GM19193 (cell line): ENCODE results near the gene CAV1.

Experiments
- POLR2A ChIP-seq: IDR thresholded peaks from 4 replicates; pipeline ENCODE4 v1.6.1; 2011; ENCODE audit not compliant: insufficient read depth, insufficient read length; ENCODE audit errors: extremely low read depth

CAV1 gene

DNA sequence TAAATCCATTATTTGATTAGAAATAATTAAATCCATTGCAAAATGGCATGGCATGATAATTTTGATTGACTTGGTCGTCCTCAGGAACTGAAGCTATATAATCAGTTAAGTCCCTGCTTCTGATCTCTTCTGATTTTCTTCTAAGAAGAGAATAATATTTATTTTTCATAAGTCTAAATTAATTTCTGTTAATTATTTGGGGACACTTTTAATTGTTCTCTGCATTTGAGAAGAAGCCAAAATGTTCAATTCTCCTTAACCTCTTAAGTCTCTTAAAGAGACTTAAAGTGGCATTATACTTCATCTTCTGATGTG is 67.2 kb downstream of the CAV1 start:
- TF ChIP-seq POLR2A: no peak

DNA sequence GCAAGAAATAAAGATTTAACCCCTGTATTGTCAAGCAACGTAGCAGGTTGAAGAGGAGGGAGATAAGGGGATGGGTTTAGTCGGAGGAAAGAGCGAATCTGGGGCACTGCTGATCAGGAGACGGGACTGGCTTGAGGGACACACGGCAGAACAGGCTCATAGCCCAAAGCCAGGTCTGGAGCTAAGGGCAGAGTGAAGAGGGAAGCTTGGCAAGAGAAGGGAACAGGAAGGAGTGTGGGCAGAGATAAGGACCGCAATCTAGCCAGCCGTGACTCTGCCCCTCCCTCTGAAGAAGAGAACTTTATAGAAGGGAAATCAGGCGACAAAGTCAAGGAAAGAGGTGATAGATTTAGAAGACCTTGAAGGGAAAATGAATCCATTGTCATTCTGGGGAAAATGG is 67.6 kb downstream of the CAV1 start:
- no peak for TF ChIP-seq POLR2A

DNA sequence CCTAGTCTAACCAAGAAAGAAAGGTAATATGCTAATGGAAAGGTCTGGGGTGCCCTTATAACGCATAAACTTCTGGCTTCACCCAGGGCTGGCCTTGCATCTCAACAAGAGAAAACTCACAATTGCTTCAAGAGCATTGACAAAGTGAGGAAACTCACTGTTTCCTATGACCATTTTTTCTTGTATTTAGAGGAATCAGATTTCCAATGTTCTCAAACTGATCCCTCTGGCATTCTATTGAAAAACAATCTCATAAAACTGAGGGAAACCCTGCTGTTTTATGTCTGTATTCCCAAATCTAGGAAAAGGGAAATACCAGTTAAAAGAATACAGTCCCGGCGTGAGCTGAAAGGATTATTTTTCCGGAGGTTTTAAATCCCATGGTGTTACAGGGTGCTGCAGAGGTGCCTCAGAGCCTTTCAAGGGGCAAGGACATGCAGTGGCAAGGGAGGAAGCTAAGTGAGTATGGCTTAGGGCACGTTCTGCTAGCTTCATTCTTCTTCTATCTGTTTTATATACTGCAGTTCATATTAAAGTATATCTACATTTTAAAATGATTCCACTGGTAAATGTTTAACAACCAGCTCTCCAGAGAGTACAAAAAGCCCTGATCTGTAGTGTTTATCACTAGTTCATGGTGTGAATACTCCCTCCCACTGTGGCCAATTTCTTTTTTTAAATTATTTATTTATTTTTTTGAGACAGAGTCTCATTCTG is 68.7 kb downstream of the CAV1 start:
- TF ChIP-seq POLR2A: no peak

DNA sequence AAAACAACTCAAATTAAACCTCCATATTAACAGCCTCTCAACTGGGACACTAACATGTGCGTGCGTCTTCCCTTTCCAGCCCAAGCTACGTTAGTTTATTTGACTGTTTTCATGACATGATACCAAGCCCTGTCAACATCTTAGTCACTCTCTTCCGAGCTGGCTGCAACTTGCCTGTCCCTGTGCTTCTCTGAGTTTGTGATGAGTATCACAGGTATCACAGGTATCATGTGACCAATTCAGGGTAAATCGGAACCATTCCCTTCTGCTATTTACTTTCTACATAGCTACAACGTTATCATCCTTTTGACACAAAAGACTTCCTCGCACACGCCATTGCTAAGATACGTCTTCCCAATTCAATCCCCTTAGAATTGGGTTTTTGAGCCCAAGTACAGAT is 70.2 kb downstream of the CAV1 start:
- TF ChIP-seq POLR2A: no peak

DNA sequence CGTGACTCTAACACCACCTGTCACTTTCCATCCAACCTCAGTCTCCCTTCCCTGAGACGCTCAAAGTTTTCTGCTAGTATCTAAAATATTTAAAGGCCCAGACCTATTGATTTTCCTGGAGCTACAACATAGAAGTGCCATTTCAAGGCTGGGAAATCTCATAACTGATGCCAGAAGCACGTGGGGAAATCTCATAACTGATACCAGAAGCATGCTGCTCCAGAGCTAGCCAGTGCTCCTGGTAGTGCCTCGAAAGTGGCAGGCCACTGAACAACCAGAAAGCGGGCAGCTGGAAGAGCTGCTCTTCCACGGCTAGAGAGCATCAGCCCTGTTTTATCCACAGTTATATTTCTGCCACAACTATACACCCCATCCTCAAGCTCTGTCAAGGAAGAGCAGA is 72.5 kb downstream of the CAV1 start:
- no peak for TF ChIP-seq POLR2A

DNA sequence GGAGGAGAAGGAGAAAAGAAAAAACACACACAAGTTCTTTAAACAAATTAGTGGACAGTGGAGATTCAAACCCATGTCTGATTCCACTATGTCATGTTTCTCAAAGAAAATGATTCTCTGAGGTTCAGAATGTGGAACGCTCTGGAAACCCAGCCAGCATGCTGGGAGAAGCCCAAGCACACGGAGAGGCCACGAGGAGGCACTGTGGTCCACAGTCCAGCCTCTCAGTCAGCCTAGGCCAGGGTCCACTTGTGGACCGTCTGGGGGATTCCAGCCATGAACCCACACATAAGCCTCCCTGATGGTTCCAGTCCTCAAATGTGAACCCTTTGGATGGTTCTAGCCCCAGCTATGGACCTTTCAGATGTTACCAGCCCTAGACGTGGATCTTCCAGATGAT is 73.4 kb downstream of the CAV1 start:
- no peak for TF ChIP-seq POLR2A

DNA sequence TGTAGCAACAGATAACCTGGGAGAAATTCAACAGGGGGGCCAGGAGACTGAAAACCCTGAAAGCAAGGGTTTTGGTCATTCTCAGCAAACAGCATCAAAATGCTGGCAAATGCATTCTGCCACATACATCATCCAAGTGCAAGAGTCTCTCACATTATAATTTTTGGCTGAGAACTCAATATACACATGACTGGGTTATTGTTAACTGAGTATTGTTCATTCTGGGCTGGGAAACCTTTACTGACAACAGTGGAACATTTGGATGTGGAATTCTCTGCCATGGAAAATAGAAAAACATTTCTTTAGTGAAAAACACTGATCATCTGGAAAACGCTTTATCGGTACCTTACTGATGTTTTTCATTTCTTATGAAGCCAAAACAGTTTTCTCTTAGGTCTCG is 74.0 kb downstream of the CAV1 start:
- no peak for TF ChIP-seq POLR2A

DNA sequence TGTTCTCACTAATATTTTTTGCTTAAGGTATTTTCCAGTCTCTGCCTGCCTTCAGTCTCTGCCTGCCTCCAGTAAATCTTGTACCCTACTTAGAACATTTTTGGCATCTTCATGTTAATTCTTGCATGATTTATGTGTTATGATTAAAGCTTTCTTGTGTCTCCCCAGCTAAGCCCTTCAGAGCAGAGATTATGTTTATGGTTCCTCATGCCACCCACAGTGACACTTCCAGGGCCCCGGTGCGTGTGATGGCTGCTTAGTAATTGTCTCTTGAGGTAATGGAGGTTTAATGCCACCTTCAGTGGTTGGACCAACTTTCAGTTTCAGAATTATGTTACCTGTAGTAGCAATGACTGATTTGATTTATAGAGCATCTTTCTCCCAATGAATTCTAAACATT is 76.6 kb downstream of the CAV1 start:
- TF ChIP-seq POLR2A: no peak

DNA sequence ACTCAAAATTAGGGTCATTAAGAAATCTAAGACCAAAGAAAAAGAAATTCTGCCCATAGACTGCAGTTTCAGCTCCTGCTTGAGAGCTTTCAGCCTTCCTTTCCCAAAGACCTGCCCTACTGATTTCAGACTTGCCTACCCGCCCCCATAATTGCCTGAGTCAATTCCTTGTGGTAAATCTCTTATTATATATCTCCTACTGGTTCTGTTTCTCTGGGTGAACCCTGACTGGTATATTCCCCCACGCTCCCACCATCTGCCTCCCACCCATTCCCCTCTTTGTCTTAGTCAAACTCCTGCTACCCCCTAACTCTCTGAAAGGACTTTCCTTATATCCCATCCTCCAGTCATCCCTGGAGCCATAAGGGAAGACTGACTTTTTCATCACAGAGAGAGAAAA is 82.5 kb downstream of the CAV1 start:
- no peak for TF ChIP-seq POLR2A

DNA sequence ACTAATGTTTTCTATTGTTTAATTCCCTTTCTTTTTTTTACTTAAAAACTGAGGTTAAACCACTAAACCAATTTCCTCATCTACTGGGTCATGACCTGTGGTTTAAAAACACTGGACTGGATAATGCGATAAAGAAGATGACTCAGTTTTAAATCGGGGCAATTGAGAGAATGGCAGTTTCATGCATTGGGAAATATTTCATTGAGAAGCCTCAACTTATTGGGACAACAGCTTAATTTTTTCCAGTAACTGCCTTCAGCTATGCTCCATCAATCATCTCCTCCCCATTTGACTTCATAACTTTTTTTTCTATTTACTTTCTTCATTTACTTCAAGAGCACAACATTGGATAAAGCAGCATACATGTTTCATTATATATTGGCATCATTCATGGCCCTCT is 85.4 kb downstream of the CAV1 start:
- no peak for TF ChIP-seq POLR2A

DNA sequence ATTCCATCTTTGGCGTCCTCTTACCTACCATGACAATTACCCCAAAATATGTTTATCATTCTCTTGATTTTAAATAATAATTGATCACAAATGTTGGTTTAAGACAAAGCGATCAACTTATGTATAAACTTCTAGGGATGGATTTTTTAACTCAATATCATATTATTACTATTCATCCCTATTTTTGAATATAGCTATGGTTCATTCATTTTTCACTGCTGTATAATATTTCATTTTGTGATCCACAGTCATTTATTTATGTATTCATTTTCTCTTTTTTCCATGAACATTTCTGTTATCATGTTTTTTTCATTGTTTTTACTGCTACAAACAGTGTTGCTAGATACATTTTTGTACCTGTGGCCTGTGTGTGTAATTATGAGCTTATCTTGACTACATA is 85.9 kb downstream of the CAV1 start:
- TF ChIP-seq POLR2A: no peak
